Fibroblast of the aortic adventitia (primary cell): ENCODE measurements around the gene SEMA4B. TPM values are rescaled to one million over a fixed set of nuclear protein-coding genes. Genes with fewer than 3 reads are reported as not detected.

Experiments used
- DNase-seq: peaks from one replicate; pipeline ENCODE4 v3.0.0-alpha.2; 2010; ENCODE audit warnings: low read depth
- H3K4me3 ChIP-seq: 2 replicates; pipeline ENCODE4 v1.5.1; 2011; ENCODE audit warnings: low read depth, mild to moderate bottlenecking, control low read depth, low read length, moderate library complexity
- CTCF ChIP-seq: IDR thresholded peaks from 2 replicates; pipeline ENCODE4 v1.5.1; 2011; ENCODE audit warnings: mild to moderate bottlenecking, low read length, control low read depth, inconsistent platforms; ENCODE audit not compliant: insufficient read depth
- total RNA-seq: library from RNA; depleted of rRNA; stranded (reverse); fragments of >200 nt; gene quantifications from 2 replicates; pipeline ENCODE4 v1.2.3, GENCODE V29; 2012; ENCODE audit warnings: low replicate concordance

Gene SEMA4B
- total RNA-seq, 1 donor, result 14.5 TPM

- DNase-seq, result no peak
- peak overlapping the region; percentile 83 for H3K4me3 ChIP-seq
- TF ChIP-seq CTCF, result no peak
Measured at GRCh38 chr15:90200534-90201129, 498 bp upstream of the SEMA4B start.

- no peak for DNase-seq
- H3K4me3 ChIP-seq, result peak overlapping the region; percentile 83
- no peak for TF ChIP-seq CTCF
Measured at GRCh38 chr15:90201944-90202375, 830 bp downstream of the SEMA4B start.

- no peak for TF ChIP-seq CTCF
- no peak for DNase-seq
- H3K4me3 ChIP-seq, result no peak overlapping the region
Measured at GRCh38 chr15:90202929-90203328, 1.8 kb downstream of the SEMA4B start.

GRCh38 chr15:90203473-90203872 is 2.3 kb downstream of the SEMA4B start:
- TF ChIP-seq CTCF, result no peak
- H3K4me3 ChIP-seq, result no peak overlapping the region
- DNase-seq, result no peak

- no peak for TF ChIP-seq CTCF
- DNase-seq, result no peak
- H3K4me3 ChIP-seq, result no peak overlapping the region
Measured at GRCh38 chr15:90203922-90204321, 2.8 kb downstream of the SEMA4B start.

GRCh38 chr15:90205050-90205848 is 4.1 kb downstream of the SEMA4B start:
- H3K4me3 ChIP-seq, result no peak overlapping the region
- DNase-seq, result no peak
- TF ChIP-seq CTCF, result no peak

GRCh38 chr15:90205886-90206285 is 4.8 kb downstream of the SEMA4B start:
- TF ChIP-seq CTCF, result no peak
- no peak for DNase-seq
- no peak overlapping the region for H3K4me3 ChIP-seq
